ENCODE results near the gene CD3E. TPM values are rescaled to one million over a fixed set of nuclear protein-coding genes. Genes with fewer than 3 reads are reported as not detected.

The CD3E gene
- total RNA-seq, 1 experiment from 2014 or later, result not detected

- Histone ChIP-seq H2AFZ (no peak overlapping the region), H3K79me2 (ENCODE audit: low read depth) (no peaks in the 10 kb centered on the region), H3F3A (ENCODE audit: insufficient read depth, low read depth) (peaks cover 49% of the 10 kb centered on the region), H3K27ac (no peak overlapping the region), H3K27me3 (ENCODE audit: insufficient read depth, low read depth) (no peaks in the 10 kb centered on the region), H3K4me2 (peak overlapping the region; percentile 69), H3K4me1 (replicated peaks; ENCODE audit: insufficient read depth) (peaks cover 94% of the 10 kb centered on the region), H4K20me1 (ENCODE audit: insufficient read depth) (no peaks in the 10 kb centered on the region), H3K9me2 (ENCODE audit: insufficient read depth) (no peaks in the 10 kb centered on the region), H3K4me3 (no peak overlapping the region), H3K36me3 (ENCODE audit: low read depth) (no peaks in the 10 kb centered on the region), H3K9me3 (ENCODE audit: insufficient read depth, low read depth) (no peaks in the 10 kb centered on the region)
- DNase-seq, result peak in 1 of 2 experiments; percentile 85
- ChIA-PET POLR2A (ENCODE audit: unreplicated experiment) (no interaction called here), CTCF (interaction anchor here (0.6 kb wide), 1 partner anchor 19 kb away, joined by 5 read pairs; no protein-coding TSS in a partner anchor)
- TF ChIP-seq EZH2 (IDR thresholded peaks at IDR 0.05; ENCODE audit: low read depth), result no peak
- TF ChIP-seq, protein P1, sequence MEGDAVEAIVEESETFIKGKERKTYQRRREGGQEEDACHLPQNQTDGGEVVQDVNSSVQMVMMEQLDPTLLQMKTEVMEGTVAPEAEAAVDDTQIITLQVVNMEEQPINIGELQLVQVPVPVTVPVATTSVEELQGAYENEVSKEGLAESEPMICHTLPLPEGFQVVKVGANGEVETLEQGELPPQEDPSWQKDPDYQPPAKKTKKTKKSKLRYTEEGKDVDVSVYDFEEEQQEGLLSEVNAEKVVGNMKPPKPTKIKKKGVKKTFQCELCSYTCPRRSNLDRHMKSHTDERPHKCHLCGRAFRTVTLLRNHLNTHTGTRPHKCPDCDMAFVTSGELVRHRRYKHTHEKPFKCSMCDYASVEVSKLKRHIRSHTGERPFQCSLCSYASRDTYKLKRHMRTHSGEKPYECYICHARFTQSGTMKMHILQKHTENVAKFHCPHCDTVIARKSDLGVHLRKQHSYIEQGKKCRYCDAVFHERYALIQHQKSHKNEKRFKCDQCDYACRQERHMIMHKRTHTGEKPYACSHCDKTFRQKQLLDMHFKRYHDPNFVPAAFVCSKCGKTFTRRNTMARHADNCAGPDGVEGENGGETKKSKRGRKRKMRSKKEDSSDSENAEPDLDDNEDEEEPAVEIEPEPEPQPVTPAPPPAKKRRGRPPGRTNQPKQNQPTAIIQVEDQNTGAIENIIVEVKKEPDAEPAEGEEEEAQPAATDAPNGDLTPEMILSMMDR (conservative IDR thresholded peaks at IDR 0.05), result no peak
- no TSS peak for BruUV-seq (replicated peaks)
- intact Hi-C loops (cut with micrococcal nuclease; ENCODE audit: unreplicated experiment), result no loop called here
Measured at GRCh38 chr11:118318581-118319336, 14.2 kb downstream of the CD3E start.

- peaks cover 88% of the 10 kb centered on the region for H3K4me1 ChIP-seq (replicated peaks; ENCODE audit: insufficient read depth)
- no peaks in the 10 kb centered on the region for H3K27me3 ChIP-seq (ENCODE audit: insufficient read depth, low read depth)
- H3K79me2 ChIP-seq (ENCODE audit: low read depth), result no peaks in the 10 kb centered on the region
- H2AFZ ChIP-seq, result no peak overlapping the region
- no peaks in the 10 kb centered on the region for H4K20me1 ChIP-seq (ENCODE audit: insufficient read depth)
- H3F3A ChIP-seq (ENCODE audit: insufficient read depth, low read depth), result peaks cover 49% of the 10 kb centered on the region
- no peaks in the 10 kb centered on the region for H3K9me3 ChIP-seq (ENCODE audit: insufficient read depth, low read depth)
- H3K9me2 ChIP-seq (ENCODE audit: insufficient read depth), result no peaks in the 10 kb centered on the region
- intact Hi-C loops (cut with micrococcal nuclease; ENCODE audit: unreplicated experiment), result no loop called here
- BruUV-seq (replicated peaks), result no TSS peak
- H3K36me3 ChIP-seq (ENCODE audit: low read depth), result no peaks in the 10 kb centered on the region
- peak overlapping the region; percentile 69 for H3K4me2 ChIP-seq
- H3K27ac ChIP-seq, result no peak overlapping the region
- CTCF ChIA-PET, result no interaction called here
- DNase-seq, result no peak
- TF ChIP-seq, protein P1 (conservative IDR thresholded peaks at IDR 0.05), result no peak
- TF ChIP-seq EZH2 (IDR thresholded peaks at IDR 0.05; ENCODE audit: low read depth), result no peak
- POLR2A ChIA-PET (ENCODE audit: unreplicated experiment), result no interaction called here
- no peak overlapping the region for H3K4me3 ChIP-seq
Measured at GRCh38 chr11:118319337-118319707, 14.8 kb downstream of the CD3E start.

DNA sequence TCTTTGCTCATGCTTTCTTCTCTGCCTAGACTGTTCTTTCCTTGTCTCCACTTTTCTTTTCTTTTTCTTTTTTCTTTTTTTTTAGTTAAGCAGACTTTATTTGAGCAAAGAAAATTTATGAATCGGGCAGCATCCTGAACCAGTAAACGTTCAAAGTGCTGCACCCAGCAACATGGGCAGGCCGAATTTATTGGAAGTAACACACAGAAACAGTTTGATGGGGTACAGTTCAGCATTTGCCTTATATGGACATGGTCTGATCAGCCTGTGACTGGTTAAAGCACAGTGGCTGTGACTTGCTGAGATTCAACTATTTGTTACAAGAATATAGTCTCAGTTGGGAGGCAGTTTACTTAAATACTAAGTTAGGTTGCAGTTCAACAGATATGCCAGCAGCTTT lies 16.0 kb downstream of the CD3E start:
- Histone ChIP-seq H3K4me2 (peak overlapping the region; percentile 69), H3K9me2 (ENCODE audit: insufficient read depth) (no peaks in the 10 kb centered on the region), H3K4me3 (no peak overlapping the region), H2AFZ (no peak overlapping the region), H3K27me3 (ENCODE audit: insufficient read depth, low read depth) (no peaks in the 10 kb centered on the region), H4K20me1 (ENCODE audit: insufficient read depth) (no peaks in the 10 kb centered on the region), H3K27ac (0 out of 2 replicates have a peak overlapping the region, but pooled peaks have one; percentile 78), H3K36me3 (ENCODE audit: low read depth) (no peaks in the 10 kb centered on the region), H3F3A (ENCODE audit: insufficient read depth, low read depth) (peaks cover 45% of the 10 kb centered on the region), H3K4me1 (replicated peaks; ENCODE audit: insufficient read depth) (peaks cover 76% of the 10 kb centered on the region), H3K9me3 (ENCODE audit: insufficient read depth, low read depth) (no peaks in the 10 kb centered on the region), H3K79me2 (ENCODE audit: low read depth) (no peaks in the 10 kb centered on the region)
- intact Hi-C loops (cut with micrococcal nuclease; ENCODE audit: unreplicated experiment), result no loop called here
- TF ChIP-seq EZH2 (IDR thresholded peaks at IDR 0.05; ENCODE audit: low read depth), result no peak
- TF ChIP-seq, protein P1 (conservative IDR thresholded peaks at IDR 0.05), result no peak
- ChIA-PET CTCF (no interaction called here), POLR2A (ENCODE audit: unreplicated experiment) (no interaction called here)
- no TSS peak for BruUV-seq (replicated peaks)
- DNase-seq, result no peak

All from PC-9 (cell line).